Measurements from ENCODE around the gene EPB41L2.

The EPB41L2 gene

DNA sequence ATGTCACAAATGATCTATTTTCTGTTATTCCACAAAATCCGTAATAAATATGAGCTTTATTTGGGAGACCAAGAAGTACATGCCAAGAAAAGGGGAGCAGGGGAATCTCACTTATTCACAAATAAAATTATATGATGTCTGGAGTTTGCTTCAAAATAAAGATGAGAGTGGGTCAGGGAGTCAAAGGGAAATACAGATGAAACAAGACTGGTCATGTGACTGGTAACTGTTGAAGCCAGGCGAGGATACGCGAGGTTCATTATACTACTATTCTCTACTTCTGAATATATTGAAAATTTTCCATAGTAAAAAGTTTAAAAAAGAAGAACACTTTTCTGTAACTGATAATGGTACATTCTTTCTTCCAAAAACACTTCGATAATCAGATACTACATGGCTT, 14.6 kb downstream of the EPB41L2 start:
- H3K4me3 ChIP-seq (ENCODE audit: low read depth, low read length): no peak overlapping the region
- TF ChIP-seq, protein P1, sequence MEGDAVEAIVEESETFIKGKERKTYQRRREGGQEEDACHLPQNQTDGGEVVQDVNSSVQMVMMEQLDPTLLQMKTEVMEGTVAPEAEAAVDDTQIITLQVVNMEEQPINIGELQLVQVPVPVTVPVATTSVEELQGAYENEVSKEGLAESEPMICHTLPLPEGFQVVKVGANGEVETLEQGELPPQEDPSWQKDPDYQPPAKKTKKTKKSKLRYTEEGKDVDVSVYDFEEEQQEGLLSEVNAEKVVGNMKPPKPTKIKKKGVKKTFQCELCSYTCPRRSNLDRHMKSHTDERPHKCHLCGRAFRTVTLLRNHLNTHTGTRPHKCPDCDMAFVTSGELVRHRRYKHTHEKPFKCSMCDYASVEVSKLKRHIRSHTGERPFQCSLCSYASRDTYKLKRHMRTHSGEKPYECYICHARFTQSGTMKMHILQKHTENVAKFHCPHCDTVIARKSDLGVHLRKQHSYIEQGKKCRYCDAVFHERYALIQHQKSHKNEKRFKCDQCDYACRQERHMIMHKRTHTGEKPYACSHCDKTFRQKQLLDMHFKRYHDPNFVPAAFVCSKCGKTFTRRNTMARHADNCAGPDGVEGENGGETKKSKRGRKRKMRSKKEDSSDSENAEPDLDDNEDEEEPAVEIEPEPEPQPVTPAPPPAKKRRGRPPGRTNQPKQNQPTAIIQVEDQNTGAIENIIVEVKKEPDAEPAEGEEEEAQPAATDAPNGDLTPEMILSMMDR (IDR thresholded peaks at IDR 0.05; ENCODE audit: borderline replicate concordance, insufficient read depth, low read depth, low read length): no peak

GRCh38 chr6:131045139-131045538, 17.9 kb downstream of the EPB41L2 start:
- TF ChIP-seq, protein P1 (IDR thresholded peaks at IDR 0.05; ENCODE audit: borderline replicate concordance, insufficient read depth, low read depth, low read length): no peak
- H3K4me3 ChIP-seq (ENCODE audit: low read depth, low read length): no peak overlapping the region

- TF ChIP-seq, protein P1 (IDR thresholded peaks at IDR 0.05; ENCODE audit: borderline replicate concordance, insufficient read depth, low read depth, low read length): no peak
- no peak overlapping the region for H3K4me3 ChIP-seq (ENCODE audit: low read depth, low read length)
Measured at GRCh38 chr6:131043902-131044447, 19.1 kb downstream of the EPB41L2 start.

- H3K4me3 ChIP-seq (ENCODE audit: low read depth, low read length): no peak overlapping the region
- TF ChIP-seq, protein P1 (IDR thresholded peaks at IDR 0.05; ENCODE audit: borderline replicate concordance, insufficient read depth, low read depth, low read length): no peak
Measured at GRCh38 chr6:131042664-131043063, 20.4 kb downstream of the EPB41L2 start.

GRCh38 chr6:131041814-131042213, 21.2 kb downstream of the EPB41L2 start:
- no peak overlapping the region for H3K4me3 ChIP-seq (ENCODE audit: low read depth, low read length)
- TF ChIP-seq, protein P1 (IDR thresholded peaks at IDR 0.05; ENCODE audit: borderline replicate concordance, insufficient read depth, low read depth, low read length): no peak

DNA sequence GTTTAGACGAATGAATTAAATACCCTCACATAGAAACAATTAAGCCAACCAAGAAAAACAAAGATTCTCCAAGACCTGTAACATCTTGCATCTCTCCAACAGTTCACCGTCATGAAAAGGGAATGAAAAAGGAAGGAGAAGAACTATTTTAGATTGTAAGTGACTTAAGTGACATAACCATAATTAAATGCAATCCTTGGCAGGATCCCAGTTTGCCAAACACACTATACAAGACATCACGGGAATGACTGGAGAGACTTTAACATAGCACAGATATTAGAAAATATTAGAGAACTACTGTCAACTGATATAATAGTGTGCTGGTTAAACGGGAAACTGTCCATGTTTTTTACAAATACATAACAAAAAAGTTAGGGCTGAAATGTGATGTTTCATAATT, 22.2 kb downstream of the EPB41L2 start:
- TF ChIP-seq, protein P1 (IDR thresholded peaks at IDR 0.05; ENCODE audit: borderline replicate concordance, insufficient read depth, low read depth, low read length): no peak
- H3K4me3 ChIP-seq (ENCODE audit: low read depth, low read length): no peak overlapping the region

- H3K4me3 ChIP-seq (ENCODE audit: low read depth, low read length): no peak overlapping the region
- TF ChIP-seq, protein P1 (IDR thresholded peaks at IDR 0.05; ENCODE audit: borderline replicate concordance, insufficient read depth, low read depth, low read length): no peak
Measured at GRCh38 chr6:131039345-131039680, 23.7 kb downstream of the EPB41L2 start.

All from GM12875 (cell line).